OCI-LY3 (cell line): ENCODE results near the gene PHLPP2.

Experiments
- H2AFZ ChIP-seq: fragments of 200-600, 300-600 bp; shearing (Covaris generic); 2 replicates; pipeline ENCODE4 v1.6.0; 2014; ENCODE audit warnings: antibody characterized with exemption, low read depth, low read length
- H3K27ac ChIP-seq: fragments of 200-600, 300-600 bp; sonication (generic); 2 replicates; pipeline ENCODE4 v1.5.1; 2014; ENCODE audit warnings: mild to moderate bottlenecking, low read length, moderate library complexity, mixed read lengths
- H3K27me3 ChIP-seq: fragments of 200-600, 300-600 bp; sonication (generic); 2 replicates; pipeline ENCODE4 v1.6.1; 2014; ENCODE audit warnings: low read depth, low read length, mixed read lengths
- H3K36me3 ChIP-seq: fragments of 200-600, 300-600 bp; sonication (generic); replicated peaks from 2 replicates; pipeline ENCODE3; 2014; ENCODE audit warnings: low read depth, low read length, mixed read lengths
- H3K4me1 ChIP-seq: fragments of 300-600, 200-600 bp; sonication (generic); 2 replicates; pipeline ENCODE4 v1.6.1; 2014; ENCODE audit warnings: low read length, mixed read lengths
- H3K4me2 ChIP-seq: fragments of 200-600, 300-600 bp; sonication (generic); 2 replicates; pipeline ENCODE4 v1.6.1; 2014; ENCODE audit warnings: low read length, mixed read lengths
- H3K4me3 ChIP-seq: fragments of 300-600, 200-600 bp; sonication (generic); 2 replicates; pipeline ENCODE4 v1.5.1; 2014; ENCODE audit warnings: antibody characterized with exemption, mild to moderate bottlenecking, low read length, moderate library complexity
- H3K79me2 ChIP-seq: fragments of 300-600, 200-600 bp; shearing (Covaris generic); 2 replicates; pipeline ENCODE4 v1.6.1; 2014; ENCODE audit warnings: mild to moderate bottlenecking, low read length, mixed read lengths
- H3K9ac ChIP-seq: fragments of 300-600, 200-600 bp; shearing (Covaris generic); 2 replicates; pipeline ENCODE4 v1.6.0; 2014; ENCODE audit warnings: mild to moderate bottlenecking, low read length, moderate library complexity
- H3K9me3 ChIP-seq: fragments of 200-600, 300-600 bp; shearing (Covaris generic); 2 replicates; pipeline ENCODE4 v1.6.1; 2014; ENCODE audit warnings: low read length, mixed read lengths; ENCODE audit not compliant: insufficient read depth
- H4K20me1 ChIP-seq: fragments of 200-600, 300-600 bp; sonication (generic); 2 replicates; pipeline ENCODE4 v1.6.1; 2016; ENCODE audit warnings: low read length, mixed read lengths; ENCODE audit not compliant: insufficient read depth
- CTCF ChIP-seq: fragments of 200-600, 300-600 bp; sonication (generic); IDR thresholded peaks from 2 replicates; pipeline ENCODE4 v1.5.1; 2014; ENCODE audit warnings: antibody characterized with exemption, low read length, low read depth
- EZH2phosphoT487 ChIP-seq: fragments of 200-600 bp; shearing (Covaris generic); IDR thresholded peaks from 2 replicates; pipeline ENCODE4 v1.6.1; 2018; ENCODE audit warnings: antibody characterized with exemption, mixed run types, low read depth

The PHLPP2 gene

DNA sequence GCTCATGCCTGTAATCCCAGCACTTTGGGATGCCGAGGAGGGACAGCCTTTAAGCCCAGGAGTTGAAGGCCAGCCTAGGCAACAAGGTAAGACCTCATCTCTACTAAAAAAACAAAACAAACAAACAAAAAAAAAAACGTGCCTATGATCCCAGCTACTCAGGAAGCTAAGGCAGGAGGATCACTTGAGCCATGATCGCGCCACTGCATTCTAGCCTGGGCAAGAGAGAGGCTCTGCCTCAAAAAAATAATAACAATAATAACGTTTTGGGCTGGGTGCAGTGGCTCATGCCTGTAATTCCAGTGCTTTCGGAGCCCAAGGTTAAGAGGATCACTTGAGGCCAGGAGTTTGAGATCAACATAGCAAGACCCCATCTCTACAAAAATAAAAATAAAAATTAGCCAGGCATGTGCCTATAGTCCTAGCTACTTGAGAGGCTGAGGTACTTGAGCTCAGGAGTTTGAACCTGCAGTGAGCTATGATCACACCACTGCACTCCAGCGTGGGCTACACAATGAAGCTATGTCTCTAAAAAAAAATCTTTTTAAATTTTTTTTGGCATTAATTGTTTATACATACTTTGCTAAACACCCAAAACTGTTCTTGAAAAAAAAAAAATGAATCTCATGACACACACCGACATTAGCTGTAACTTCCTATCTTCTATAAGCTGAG is 3.3 kb downstream of the PHLPP2 start:
- 0 out of 2 replicates have a peak, but pooled peaks cover 7% of the 10 kb centered on the region for H3K27me3 ChIP-seq
- H3K36me3 ChIP-seq: peaks cover 4% of the 10 kb centered on the region
- no peaks in the 10 kb centered on the region for H3K9me3 ChIP-seq
- TF ChIP-seq EZH2phosphoT487: no peak
- no peak for TF ChIP-seq CTCF
- no peak overlapping the region for H3K4me3 ChIP-seq
- H4K20me1 ChIP-seq: no peaks in the 10 kb centered on the region; the same call in 1 of the 2 replicates
- H3K4me2 ChIP-seq: no peak overlapping the region; the same call in 1 of the 2 replicates
- no peak overlapping the region for H3K27ac ChIP-seq
- no peak overlapping the region for H3K9ac ChIP-seq
- H2AFZ ChIP-seq: no peak overlapping the region
- H3K79me2 ChIP-seq: peaks cover 13% of the 10 kb centered on the region
- peaks cover 21% of the 10 kb centered on the region for H3K4me1 ChIP-seq

DNA sequence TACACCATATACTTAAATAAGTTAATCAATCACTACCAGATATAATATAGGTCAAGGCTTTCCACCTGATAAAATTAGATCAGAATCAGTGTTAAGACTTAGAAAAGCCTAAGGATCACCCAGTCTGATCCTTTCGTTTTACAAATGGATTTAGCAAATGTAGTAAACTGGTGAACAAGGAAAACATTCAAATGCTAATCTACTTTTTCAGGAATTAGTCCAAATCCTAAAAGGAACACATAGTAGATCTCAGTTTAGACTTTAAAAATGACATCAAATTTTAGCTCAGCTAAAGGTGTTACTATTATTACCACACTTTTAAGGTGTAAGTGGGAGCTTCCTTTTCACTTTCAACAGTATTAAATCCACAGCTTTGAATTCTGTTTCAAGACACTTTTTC is 12.0 kb downstream of the PHLPP2 start:
- no peaks in the 10 kb centered on the region for H3K27me3 ChIP-seq
- no peak overlapping the region for H3K4me3 ChIP-seq
- TF ChIP-seq EZH2phosphoT487: no peak
- TF ChIP-seq CTCF: no peak
- no peaks in the 10 kb centered on the region for H3K79me2 ChIP-seq
- no peak overlapping the region for H2AFZ ChIP-seq
- no peak overlapping the region for H3K4me2 ChIP-seq
- peaks cover 7% of the 10 kb centered on the region for H3K36me3 ChIP-seq
- no peaks in the 10 kb centered on the region for H4K20me1 ChIP-seq
- H3K27ac ChIP-seq: no peak overlapping the region
- no peak overlapping the region for H3K9ac ChIP-seq
- no peaks in the 10 kb centered on the region for H3K9me3 ChIP-seq
- H3K4me1 ChIP-seq: peaks cover 5% of the 10 kb centered on the region; the same call in 1 of the 2 replicates

DNA sequence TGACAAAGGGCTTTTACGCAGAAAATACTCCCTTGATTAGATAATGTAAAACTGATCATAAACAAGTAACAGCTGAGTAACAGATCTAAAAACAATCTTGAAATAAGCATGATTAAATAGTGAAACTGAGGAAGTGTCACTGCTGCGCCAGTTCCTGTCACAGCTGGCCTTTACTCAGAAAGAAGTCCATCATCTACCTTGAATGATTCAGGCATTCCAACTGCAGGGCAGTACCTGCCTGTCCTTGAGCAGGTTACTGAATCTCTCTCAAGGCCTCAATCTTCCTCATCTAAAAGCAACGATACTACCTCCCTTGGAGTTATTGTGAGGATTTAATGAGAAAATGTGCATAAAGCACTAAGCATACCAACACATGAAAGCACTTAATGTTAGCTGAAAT is 12.7 kb downstream of the PHLPP2 start:
- Histone ChIP-seq H3K79me2 (no peaks in the 10 kb centered on the region), H3K27me3 (no peaks in the 10 kb centered on the region), H3K36me3 (peaks cover 7% of the 10 kb centered on the region), H3K27ac (no peak overlapping the region), H4K20me1 (no peaks in the 10 kb centered on the region), H3K9ac (no peak overlapping the region), H3K4me1 (peaks cover 5% of the 10 kb centered on the region; the same call in 1 of the 2 replicates), H3K4me2 (no peak overlapping the region), H3K4me3 (no peak overlapping the region), H3K9me3 (no peaks in the 10 kb centered on the region), H2AFZ (no peak overlapping the region)
- TF ChIP-seq CTCF (no peak), EZH2phosphoT487 (no peak)

- H3K4me1 ChIP-seq: peaks cover 5% of the 10 kb centered on the region; the same call in 1 of the 2 replicates
Observed at GRCh38 chr16:71709229-71709781, 15.2 kb downstream of the PHLPP2 start.

More at GRCh38 chr16:71709229-71709781, 15.2 kb downstream of the PHLPP2 start:
- Histone ChIP-seq H3K27me3 (no peaks in the 10 kb centered on the region), H4K20me1 (no peaks in the 10 kb centered on the region), H3K79me2 (no peaks in the 10 kb centered on the region), H3K9ac (no peak overlapping the region), H3K9me3 (no peaks in the 10 kb centered on the region), H3K4me2 (no peak overlapping the region), H2AFZ (no peak overlapping the region), H3K36me3 (peaks cover 7% of the 10 kb centered on the region), H3K4me3 (no peak overlapping the region), H3K27ac (no peak overlapping the region)
- no peak for TF ChIP-seq EZH2phosphoT487
- TF ChIP-seq CTCF: no peak
